MM.1S (cell line): ENCODE data around the gene DOCK11.

Experiments used
- CTCF ChIP-seq: fragments of 300-600 bp; sonication (generic); IDR thresholded peaks from 2 replicates; pipeline ENCODE4 v1.5.1; 2016; ENCODE audit warnings: antibody characterized with exemption, low read length, mixed read lengths
- EZH2 ChIP-seq: fragments of 300-600 bp; sonication (generic); optimal IDR thresholded peaks from 2 replicates; pipeline ENCODE3; 2017; ENCODE audit warnings: low read depth, mild to moderate bottlenecking, antibody characterized with exemption, low read length, mixed read lengths
- EZH2phosphoT487 ChIP-seq: fragments of 300-600 bp; sonication (generic); IDR thresholded peaks from 2 replicates; pipeline ENCODE4 v1.6.1; 2018; ENCODE audit warnings: antibody characterized with exemption, low read length

DNA sequence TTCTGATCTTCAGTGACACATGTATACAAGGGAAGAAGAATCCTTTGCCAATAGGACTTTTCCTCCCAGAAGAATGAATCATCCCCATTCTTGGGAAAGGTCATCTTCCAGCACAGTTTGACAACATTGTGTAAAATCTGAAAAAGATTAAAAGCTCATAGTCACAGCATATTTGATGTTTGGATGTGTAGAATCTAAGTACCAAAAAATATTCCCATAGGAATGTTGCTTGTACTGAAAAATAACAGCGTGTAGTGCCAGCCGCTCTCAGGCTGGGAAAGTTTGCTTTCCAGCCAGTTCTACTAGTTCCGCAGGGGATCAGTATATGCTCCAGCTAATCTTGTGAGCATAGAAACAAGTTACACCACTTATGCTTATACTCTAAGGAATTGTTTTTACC is 157.1 kb downstream of the DOCK11 start:
- TF ChIP-seq CTCF (no peak), EZH2phosphoT487 (no peak), EZH2 (no peak)
